ENCODE results near the gene KLK15. TPM values are rescaled to one million over a fixed set of nuclear protein-coding genes. Genes with fewer than 3 reads are reported as not detected.
A peak's percentile ranks its signal among the peaks of the same experiment; 100 is the strongest.

Gene KLK15
- total RNA-seq, 1 donor from 2014 or later: not detected

- Histone ChIP-seq H3K4me1 (no peaks in the 10 kb centered on the region), H3K4me2 (no peak overlapping the region), H3K36me3 (no peaks in the 10 kb centered on the region), H3K27me3 (peaks cover 67% of the 10 kb centered on the region), H3K79me2 (ENCODE audit: low read depth) (no peaks in the 10 kb centered on the region), H3K9me3 (ENCODE audit: low read depth) (no peaks in the 10 kb centered on the region), H4K20me1 (ENCODE audit: low read depth) (no peaks in the 10 kb centered on the region), H2AFZ (replicated peaks) (no peak overlapping the region), H3K27ac (no peak overlapping the region), H3K9ac (no peak overlapping the region), H3K4me3 (no peak overlapping the region), H3F3A (ENCODE audit: low read depth) (no peaks in the 10 kb centered on the region)
- H3K27ac Mint-ChIP-seq: no peak overlapping the region
- peaks cover 10% of the 10 kb centered on the region for H3K27me3 Mint-ChIP-seq (ENCODE audit: insufficient read depth, low read depth)
- no peaks in the 10 kb centered on the region for H3K36me3 Mint-ChIP-seq
- no peak for DNase-seq (ENCODE audit: low spot score)
- H3K9me3 Mint-ChIP-seq: no peaks in the 10 kb centered on the region
- no peak for TF ChIP-seq EZH2 (IDR thresholded peaks at IDR 0.05)
- TF ChIP-seq EZH2phosphoT487 (IDR thresholded peaks at IDR 0.05): no peak
- no peak overlapping the region for H3K4me3 Mint-ChIP-seq
- no peaks in the 10 kb centered on the region for H3K4me1 Mint-ChIP-seq
These were observed 42.5 kb upstream of the KLK15 start for GRCh38 chr19:50875795-50876422.

GRCh38 chr19:50874211-50874610 is 40.8 kb upstream of the KLK15 start:
- no peaks in the 10 kb centered on the region for H3K36me3 ChIP-seq
- H2AFZ ChIP-seq (replicated peaks): no peak overlapping the region
- H3K79me2 ChIP-seq (ENCODE audit: low read depth): no peaks in the 10 kb centered on the region
- H3K9me3 Mint-ChIP-seq: no peaks in the 10 kb centered on the region
- no peak overlapping the region for H3K4me3 Mint-ChIP-seq
- H3K9me3 ChIP-seq (ENCODE audit: low read depth): no peaks in the 10 kb centered on the region
- no peak overlapping the region for H3K4me3 ChIP-seq
- no peaks in the 10 kb centered on the region for H3K36me3 Mint-ChIP-seq
- H3F3A ChIP-seq (ENCODE audit: low read depth): no peaks in the 10 kb centered on the region
- H3K4me1 Mint-ChIP-seq: no peaks in the 10 kb centered on the region
- H3K27me3 Mint-ChIP-seq (ENCODE audit: insufficient read depth, low read depth): peaks cover 11% of the 10 kb centered on the region
- DNase-seq (ENCODE audit: low spot score): no peak
- H3K9ac ChIP-seq: no peak overlapping the region
- H4K20me1 ChIP-seq (ENCODE audit: low read depth): no peaks in the 10 kb centered on the region
- no peak overlapping the region for H3K27ac Mint-ChIP-seq
- no peak overlapping the region for H3K27ac ChIP-seq
- no peaks in the 10 kb centered on the region for H3K4me1 ChIP-seq
- H3K4me2 ChIP-seq: no peak overlapping the region
- peaks cover 69% of the 10 kb centered on the region for H3K27me3 ChIP-seq
- TF ChIP-seq EZH2phosphoT487 (IDR thresholded peaks at IDR 0.05) (no peak), CTCF (IDR thresholded peaks at IDR 0.05) (no peak), EZH2 (IDR thresholded peaks at IDR 0.05) (no peak)

GRCh38 chr19:50873056-50873455 is 39.7 kb upstream of the KLK15 start, which contains the start of gene KLK2:
Gene KLK2, plus strand, starts transcription at chr19:50873439. Its CDS starts 35 bp downstream, at chr19:50873474.
- no peaks in the 10 kb centered on the region for H3K36me3 Mint-ChIP-seq
- no peak within 1 kb of the TSS for H2AFZ ChIP-seq (replicated peaks)
- H4K20me1 ChIP-seq (ENCODE audit: low read depth): no peaks in the 10 kb centered on the region
- no peak within 1 kb of the TSS for H3K27ac ChIP-seq
- TF ChIP-seq EZH2 (IDR thresholded peaks at IDR 0.05): no peak
- no peak for TF ChIP-seq CTCF (IDR thresholded peaks at IDR 0.05)
- no peak for TF ChIP-seq EZH2phosphoT487 (IDR thresholded peaks at IDR 0.05)
- H3K27me3 ChIP-seq: peaks cover 81% of the 10 kb centered on the region
- H3K4me3 Mint-ChIP-seq: no peak within 1 kb of the TSS
- H3K36me3 ChIP-seq: no peaks in the 10 kb centered on the region
- no peak within 1 kb of the TSS for H3K4me3 ChIP-seq
- DNase-seq (ENCODE audit: low spot score): no peak
- H3K9ac ChIP-seq: no peak within 1 kb of the TSS
- no peak within 1 kb of the TSS for H3K4me2 ChIP-seq
- H3K4me1 ChIP-seq: no peaks in the 10 kb centered on the region
- H3K79me2 ChIP-seq (ENCODE audit: low read depth): no peaks in the 10 kb centered on the region
- H3K27me3 Mint-ChIP-seq (ENCODE audit: insufficient read depth, low read depth): peaks cover 10% of the 10 kb centered on the region
- H3F3A ChIP-seq (ENCODE audit: low read depth): no peaks in the 10 kb centered on the region
- no peaks in the 10 kb centered on the region for H3K9me3 ChIP-seq (ENCODE audit: low read depth)
- no peaks in the 10 kb centered on the region for H3K9me3 Mint-ChIP-seq
- no peak within 1 kb of the TSS for H3K27ac Mint-ChIP-seq
- no peaks in the 10 kb centered on the region for H3K4me1 Mint-ChIP-seq

- H3K27ac Mint-ChIP-seq: no peak overlapping the region
- peak; percentile 12 for TF ChIP-seq CTCF (IDR thresholded peaks at IDR 0.05)
- no peak for TF ChIP-seq EZH2 (IDR thresholded peaks at IDR 0.05)
- no peak for TF ChIP-seq EZH2phosphoT487 (IDR thresholded peaks at IDR 0.05)
- no peaks in the 10 kb centered on the region for H3K79me2 ChIP-seq (ENCODE audit: low read depth)
These were observed 37.2 kb upstream of the KLK15 start for GRCh38 chr19:50870417-50871089.

More at GRCh38 chr19:50870417-50871089, 37.2 kb upstream of the KLK15 start:
- H3K36me3 ChIP-seq: no peaks in the 10 kb centered on the region
- H3F3A ChIP-seq (ENCODE audit: low read depth): no peaks in the 10 kb centered on the region
- H3K27me3 ChIP-seq: peaks cover 98% of the 10 kb centered on the region
- no peak overlapping the region for H3K27ac ChIP-seq
- no peak overlapping the region for H3K4me2 ChIP-seq
- Mint-ChIP-seq H3K9me3 (no peaks in the 10 kb centered on the region), H3K36me3 (no peaks in the 10 kb centered on the region), H3K4me1 (no peaks in the 10 kb centered on the region), H3K4me3 (no peak overlapping the region), H3K27me3 (ENCODE audit: insufficient read depth, low read depth) (peaks cover 7% of the 10 kb centered on the region)
- H3K4me1 ChIP-seq: no peaks in the 10 kb centered on the region
- no peaks in the 10 kb centered on the region for H4K20me1 ChIP-seq (ENCODE audit: low read depth)
- no peaks in the 10 kb centered on the region for H3K9me3 ChIP-seq (ENCODE audit: low read depth)
- H3K4me3 ChIP-seq: no peak overlapping the region
- H3K9ac ChIP-seq: no peak overlapping the region
- H2AFZ ChIP-seq (replicated peaks): no peak overlapping the region
- peak; percentile 5 for DNase-seq (ENCODE audit: low spot score)
